Forelimb muscle (tissue), 1 donor: Measurements from ENCODE around the gene SLC44A4. TPM values are rescaled to one million over a fixed set of nuclear protein-coding genes. Genes with fewer than 3 reads are reported as not detected.

ENCODE experiments used
- polyA plus RNA-seq: library from polyadenylated mRNA; unstranded; fragments of 120-200 nt; gene quantifications from one replicate; pipeline ENCODE4 v1.2.1, GENCODE V29; 2013; ENCODE audit not compliant: insufficient read length

The SLC44A4 gene
- polyA plus RNA-seq, 1 donor = 0.37 TPM

Other genes with a start within 250 kb of the SLC44A4 start
- gene BAG6, start 226.3 kb downstream of the SLC44A4 start, polyA plus RNA-seq = 200 TPM
- gene APOM, start 223.1 kb downstream of the SLC44A4 start, polyA plus RNA-seq = 4.3 TPM
- 12.1 TPM for gene C6orf47, start 218.2 kb downstream of the SLC44A4 start, polyA plus RNA-seq
- gene GPANK1, start 214.0 kb downstream of the SLC44A4 start, polyA plus RNA-seq = 14.1 TPM
- 125 TPM for gene CSNK2B, start 212.9 kb downstream of the SLC44A4 start, polyA plus RNA-seq
- 11.5 TPM for gene LY6G5B, start 209.0 kb downstream of the SLC44A4 start, polyA plus RNA-seq
- 2.7 TPM for gene LY6G5C, start 197.9 kb downstream of the SLC44A4 start, polyA plus RNA-seq
- gene ABHD16A, start 175.7 kb downstream of the SLC44A4 start, polyA plus RNA-seq = 43.8 TPM
- not detected for gene LY6G6F, start 172.1 kb downstream of the SLC44A4 start, polyA plus RNA-seq
- gene LY6G6D, start 163.6 kb downstream of the SLC44A4 start, polyA plus RNA-seq = 0.47 TPM
- gene LY6G6C, start 157.3 kb downstream of the SLC44A4 start, polyA plus RNA-seq = 0.62 TPM
- 1.2 TPM for gene MPIG6B, start 155.6 kb downstream of the SLC44A4 start, polyA plus RNA-seq
- gene DDAH2, start 149.7 kb downstream of the SLC44A4 start, polyA plus RNA-seq = 108 TPM
- gene CLIC1, start 142.5 kb downstream of the SLC44A4 start, polyA plus RNA-seq = 102 TPM
- 14.2 TPM for gene MSH5, start 139.0 kb downstream of the SLC44A4 start, polyA plus RNA-seq
- 3.0 TPM for gene SAPCD1, start 116.3 kb downstream of the SLC44A4 start, polyA plus RNA-seq
- 2.9 TPM for gene VWA7, start 101.7 kb downstream of the SLC44A4 start, polyA plus RNA-seq
- gene VARS1, start 83.2 kb downstream of the SLC44A4 start, polyA plus RNA-seq = 46.5 TPM
- 55.3 TPM for gene LSM2, start 72.0 kb downstream of the SLC44A4 start, polyA plus RNA-seq
- 5.0 TPM for gene HSPA1L, start 63.7 kb downstream of the SLC44A4 start, polyA plus RNA-seq
- 72.3 TPM for gene HSPA1A, start 63.5 kb downstream of the SLC44A4 start, polyA plus RNA-seq
- 48.9 TPM for gene HSPA1B, start 51.3 kb downstream of the SLC44A4 start, polyA plus RNA-seq
- gene NEU1, start 16.2 kb downstream of the SLC44A4 start, polyA plus RNA-seq = 15.0 TPM
- gene EHMT2, start 18.7 kb upstream of the SLC44A4 start, polyA plus RNA-seq = 29.3 TPM
- 9.5 TPM for gene ZBTB12, start 23.1 kb upstream of the SLC44A4 start, polyA plus RNA-seq
- 3.0 TPM for gene C2, start 48.7 kb upstream of the SLC44A4 start, polyA plus RNA-seq
- gene CFB, start 67.1 kb upstream of the SLC44A4 start, polyA plus RNA-seq = 1.0 TPM
- 63.3 TPM for gene NELFE, start 80.0 kb upstream of the SLC44A4 start, polyA plus RNA-seq
- gene SKIC2, start 80.2 kb upstream of the SLC44A4 start, polyA plus RNA-seq = 27.0 TPM
- gene DXO, start 93.1 kb upstream of the SLC44A4 start, polyA plus RNA-seq = 16.9 TPM
- 19.3 TPM for gene C4A, start 103.1 kb upstream of the SLC44A4 start, polyA plus RNA-seq
- gene C4B, start 135.8 kb upstream of the SLC44A4 start, polyA plus RNA-seq = 22.1 TPM
- 1.0 TPM for gene CYP21A2, start 159.4 kb upstream of the SLC44A4 start, polyA plus RNA-seq
- 108 TPM for gene TNXB, start 230.3 kb upstream of the SLC44A4 start, polyA plus RNA-seq
- gene ATF6B, start 249.2 kb upstream of the SLC44A4 start, polyA plus RNA-seq = 42.4 TPM